ENCODE data around the gene USP31. TPM values are rescaled to one million over a fixed set of nuclear protein-coding genes. Genes with fewer than 3 reads are reported as not detected.

The USP31 gene
- total RNA-seq, 1 donor from 2014 or later, result 7.7 TPM

GRCh38 chr16:23074423-23074822, 74.8 kb downstream of the USP31 start:
- Mint-ChIP-seq H3K27ac (no peak overlapping the region), H3K4me3 (ENCODE audit: low read depth) (no peak overlapping the region), H3K27me3 (ENCODE audit: low read depth) (no peaks in the 10 kb centered on the region), H3K4me1 (ENCODE audit: low read depth) (no peaks in the 10 kb centered on the region), H3K36me3 (ENCODE audit: low read depth) (peaks cover 12% of the 10 kb centered on the region), H3K9me3 (no peaks in the 10 kb centered on the region)
- DNase-seq (ENCODE audit: low spot score), result no peak
- intact Hi-C loops (cut with micrococcal nuclease), result no loop called here

GRCh38 chr16:23072769-23073549, 76.3 kb downstream of the USP31 start:
- no peaks in the 10 kb centered on the region for H3K9me3 Mint-ChIP-seq
- no peaks in the 10 kb centered on the region for H3K4me1 Mint-ChIP-seq (ENCODE audit: low read depth)
- H3K4me3 Mint-ChIP-seq (ENCODE audit: low read depth), result no peak overlapping the region
- H3K27ac Mint-ChIP-seq, result no peak overlapping the region
- H3K27me3 Mint-ChIP-seq (ENCODE audit: low read depth), result no peaks in the 10 kb centered on the region
- DNase-seq (ENCODE audit: low spot score), result no peak
- H3K36me3 Mint-ChIP-seq (ENCODE audit: low read depth), result peaks cover 5% of the 10 kb centered on the region
- intact Hi-C loops (cut with micrococcal nuclease), result no loop called here

GRCh38 chr16:23072084-23072599, 77.1 kb downstream of the USP31 start:
- no peaks in the 10 kb centered on the region for H3K27me3 Mint-ChIP-seq (ENCODE audit: low read depth)
- no peak for DNase-seq (ENCODE audit: low spot score)
- no peak overlapping the region for H3K4me3 Mint-ChIP-seq (ENCODE audit: low read depth)
- intact Hi-C loops (cut with micrococcal nuclease), result no loop called here
- no peaks in the 10 kb centered on the region for H3K4me1 Mint-ChIP-seq (ENCODE audit: low read depth)
- no peaks in the 10 kb centered on the region for H3K9me3 Mint-ChIP-seq
- H3K27ac Mint-ChIP-seq, result no peak overlapping the region
- peaks cover 5% of the 10 kb centered on the region for H3K36me3 Mint-ChIP-seq (ENCODE audit: low read depth)

- intact Hi-C loops (cut with micrococcal nuclease), result no loop called here
- Mint-ChIP-seq H3K4me3 (ENCODE audit: low read depth) (no peak overlapping the region), H3K27me3 (ENCODE audit: low read depth) (no peaks in the 10 kb centered on the region), H3K36me3 (ENCODE audit: low read depth) (peaks cover 3% of the 10 kb centered on the region), H3K4me1 (ENCODE audit: low read depth) (no peaks in the 10 kb centered on the region), H3K27ac (no peak overlapping the region), H3K9me3 (no peaks in the 10 kb centered on the region)
- no peak for DNase-seq (ENCODE audit: low spot score)
Measured at GRCh38 chr16:23071196-23072083, 77.8 kb downstream of the USP31 start.

GRCh38 chr16:23069844-23070243, 79.4 kb downstream of the USP31 start:
- H3K27ac Mint-ChIP-seq, result no peak overlapping the region
- H3K27me3 Mint-ChIP-seq (ENCODE audit: low read depth), result no peaks in the 10 kb centered on the region
- no peaks in the 10 kb centered on the region for H3K4me1 Mint-ChIP-seq (ENCODE audit: low read depth)
- H3K36me3 Mint-ChIP-seq (ENCODE audit: low read depth), result peaks cover 3% of the 10 kb centered on the region
- H3K4me3 Mint-ChIP-seq (ENCODE audit: low read depth), result no peak overlapping the region
- intact Hi-C loops (cut with micrococcal nuclease), result no loop called here
- no peak for DNase-seq (ENCODE audit: low spot score)
- H3K9me3 Mint-ChIP-seq, result no peaks in the 10 kb centered on the region

GRCh38 chr16:23068079-23068736, 81.0 kb downstream of the USP31 start:
- H3K36me3 Mint-ChIP-seq (ENCODE audit: low read depth), result peaks cover 3% of the 10 kb centered on the region
- intact Hi-C loops (cut with micrococcal nuclease), result no loop called here
- H3K4me3 Mint-ChIP-seq (ENCODE audit: low read depth), result no peak overlapping the region
- H3K9me3 Mint-ChIP-seq, result no peaks in the 10 kb centered on the region
- H3K27ac Mint-ChIP-seq, result no peak overlapping the region
- H3K27me3 Mint-ChIP-seq (ENCODE audit: low read depth), result no peaks in the 10 kb centered on the region
- no peaks in the 10 kb centered on the region for H3K4me1 Mint-ChIP-seq (ENCODE audit: low read depth)
- DNase-seq (ENCODE audit: low spot score), result no peak

GRCh38 chr16:23066676-23067075, 82.6 kb downstream of the USP31 start:
- Mint-ChIP-seq H3K27me3 (ENCODE audit: low read depth) (no peaks in the 10 kb centered on the region), H3K36me3 (ENCODE audit: low read depth) (peaks cover 3% of the 10 kb centered on the region), H3K9me3 (no peaks in the 10 kb centered on the region), H3K4me1 (ENCODE audit: low read depth) (no peaks in the 10 kb centered on the region), H3K27ac (no peak overlapping the region), H3K4me3 (ENCODE audit: low read depth) (no peak overlapping the region)
- intact Hi-C loops (cut with micrococcal nuclease), result no loop called here
- no peak for DNase-seq (ENCODE audit: low spot score)

GRCh38 chr16:23064639-23065038, 84.6 kb downstream of the USP31 start:
- no peak for DNase-seq (ENCODE audit: low spot score)
- peaks cover 4% of the 10 kb centered on the region for H3K27me3 Mint-ChIP-seq (ENCODE audit: low read depth)
- no peaks in the 10 kb centered on the region for H3K9me3 Mint-ChIP-seq
- H3K36me3 Mint-ChIP-seq (ENCODE audit: low read depth), result peaks cover 3% of the 10 kb centered on the region
- intact Hi-C loops (cut with micrococcal nuclease), result no loop called here
- H3K27ac Mint-ChIP-seq, result no peak overlapping the region
- peaks cover 2% of the 10 kb centered on the region for H3K4me1 Mint-ChIP-seq (ENCODE audit: low read depth)
- H3K4me3 Mint-ChIP-seq (ENCODE audit: low read depth), result no peak overlapping the region

GRCh38 chr16:23062524-23062923, 86.7 kb downstream of the USP31 start:
- Mint-ChIP-seq H3K4me1 (ENCODE audit: low read depth) (peaks cover 2% of the 10 kb centered on the region), H3K9me3 (no peaks in the 10 kb centered on the region), H3K27me3 (ENCODE audit: low read depth) (peaks cover 6% of the 10 kb centered on the region), H3K36me3 (ENCODE audit: low read depth) (no peaks in the 10 kb centered on the region), H3K27ac (no peak overlapping the region), H3K4me3 (ENCODE audit: low read depth) (no peak overlapping the region)
- intact Hi-C loops (cut with micrococcal nuclease), result no loop called here
- no peak for DNase-seq (ENCODE audit: low spot score)

GRCh38 chr16:23061669-23062068, 87.6 kb downstream of the USP31 start:
- DNase-seq (ENCODE audit: low spot score), result no peak
- Mint-ChIP-seq H3K27ac (no peak overlapping the region), H3K27me3 (ENCODE audit: low read depth) (peaks cover 13% of the 10 kb centered on the region), H3K36me3 (ENCODE audit: low read depth) (no peaks in the 10 kb centered on the region), H3K4me3 (ENCODE audit: low read depth) (no peak overlapping the region), H3K9me3 (no peaks in the 10 kb centered on the region), H3K4me1 (ENCODE audit: low read depth) (peaks cover 2% of the 10 kb centered on the region)
- intact Hi-C loops (cut with micrococcal nuclease), result loop anchor here (2.0 kb wide), 1 partner anchor 163 kb away; no protein-coding TSS in a partner anchor

- H3K4me1 Mint-ChIP-seq (ENCODE audit: low read depth), result peaks cover 2% of the 10 kb centered on the region
- DNase-seq (ENCODE audit: low spot score), result no peak
- no peak overlapping the region for H3K27ac Mint-ChIP-seq
- H3K36me3 Mint-ChIP-seq (ENCODE audit: low read depth), result no peaks in the 10 kb centered on the region
- H3K4me3 Mint-ChIP-seq (ENCODE audit: low read depth), result no peak overlapping the region
- peaks cover 16% of the 10 kb centered on the region for H3K27me3 Mint-ChIP-seq (ENCODE audit: low read depth)
- intact Hi-C loops (cut with micrococcal nuclease), result loop anchor here (2.0 kb wide), 1 partner anchor 162 kb away; no protein-coding TSS in a partner anchor
- no peaks in the 10 kb centered on the region for H3K9me3 Mint-ChIP-seq
Measured at GRCh38 chr16:23060458-23061320, 88.6 kb downstream of the USP31 start.

- no peaks in the 10 kb centered on the region for H3K9me3 Mint-ChIP-seq
- no peak for DNase-seq (ENCODE audit: low spot score)
- no peak overlapping the region for H3K27ac Mint-ChIP-seq
- H3K4me3 Mint-ChIP-seq (ENCODE audit: low read depth), result no peak overlapping the region
- intact Hi-C loops (cut with micrococcal nuclease), result no loop called here
- H3K4me1 Mint-ChIP-seq (ENCODE audit: low read depth), result peaks cover 2% of the 10 kb centered on the region
- H3K27me3 Mint-ChIP-seq (ENCODE audit: low read depth), result peaks cover 20% of the 10 kb centered on the region
- no peaks in the 10 kb centered on the region for H3K36me3 Mint-ChIP-seq (ENCODE audit: low read depth)
Measured at GRCh38 chr16:23059433-23059832, 89.8 kb downstream of the USP31 start.
